OCI-LY1 (cell line): ENCODE measurements around the gene SALL4.

ENCODE experiments used
- CTCF ChIP-seq: fragments of 200-600 bp; sonication (generic), shearing (Covaris generic); IDR thresholded peaks from 2 replicates; pipeline ENCODE4 v1.5.1; 2017; ENCODE audit warnings: mild to moderate bottlenecking, antibody characterized with exemption, low read length, moderate library complexity, mixed read lengths
- EZH2 ChIP-seq: fragments of 200-600 bp; sonication (generic), shearing (Covaris generic); IDR thresholded peaks from 2 replicates; pipeline ENCODE4 v1.8.0; 2017; ENCODE audit warnings: borderline replicate concordance, mixed run types, mild to moderate bottlenecking, antibody characterized with exemption, low read length, moderate library complexity, mixed read lengths

DNA sequence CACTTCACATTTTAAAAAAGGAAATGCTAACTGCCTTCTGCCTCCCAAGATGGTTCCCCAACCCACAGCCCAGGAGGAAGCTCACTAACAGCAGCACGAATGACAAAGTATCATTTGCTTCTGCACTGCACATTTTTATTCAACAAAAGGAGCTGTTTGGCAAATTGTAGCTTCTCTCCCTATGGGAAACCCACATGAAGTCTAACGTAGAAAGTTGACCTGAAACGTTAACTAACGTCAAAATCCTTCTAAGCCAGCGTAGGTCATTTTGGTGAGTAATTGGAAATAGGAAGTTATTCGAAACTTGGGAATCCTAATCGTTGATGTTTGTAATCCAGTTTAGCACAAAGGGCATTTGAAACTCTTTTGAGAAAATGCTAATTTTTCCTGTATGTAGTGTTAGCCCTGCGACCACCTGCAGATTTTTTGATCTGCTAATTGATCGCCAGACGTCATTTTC is 2.9 kb downstream of the SALL4 start:
- TF ChIP-seq CTCF: no peak
- TF ChIP-seq EZH2: no peak
